Measurements from ENCODE around the gene TBL1X. TPM values are rescaled to one million over a fixed set of nuclear protein-coding genes. Genes with fewer than 3 reads are reported as not detected.
A peak's percentile ranks its signal among the peaks of the same experiment; 100 is the strongest.

The TBL1X gene
- total RNA-seq, 1 donor from 2014 or later: 26.4 TPM

- Mint-ChIP-seq H3K4me3 (ENCODE audit: unreplicated experiment) (no peak overlapping the region), H3K36me3 (ENCODE audit: low read depth, unreplicated experiment) (peaks cover 10% of the 10 kb centered on the region), H3K4me1 (ENCODE audit: low read depth, unreplicated experiment) (peaks cover 6% of the 10 kb centered on the region), H3K27ac (ENCODE audit: unreplicated experiment) (no peak overlapping the region), H3K27me3 (ENCODE audit: low read depth, unreplicated experiment) (no peaks in the 10 kb centered on the region), H3K9me3 (ENCODE audit: unreplicated experiment) (no peaks in the 10 kb centered on the region)
- Histone ChIP-seq H2AFZ (ENCODE audit: low read depth, low read length) (no peak overlapping the region), H3K4me3 (ENCODE audit: insufficient read depth, low read depth, low read length) (no peak overlapping the region), H3K9me3 (ENCODE audit: insufficient read depth, low read depth, low read length) (no peaks in the 10 kb centered on the region), H3K4me1 (ENCODE audit: insufficient read depth, low read length) (no peaks in the 10 kb centered on the region), H3K9ac (ENCODE audit: low read length) (no peak overlapping the region), H3K27ac (ENCODE audit: low read depth, low read length) (no peak overlapping the region), H3K36me3 (ENCODE audit: insufficient read depth, low read length) (no peaks in the 10 kb centered on the region), H3K4me2 (ENCODE audit: low read length) (no peak overlapping the region), H3K27me3 (ENCODE audit: insufficient read depth, low read length) (no peaks in the 10 kb centered on the region), H4K20me1 (ENCODE audit: insufficient read depth, low read length) (peaks cover 13% of the 10 kb centered on the region), H3K79me2 (ENCODE audit: insufficient read depth, low read length) (no peaks in the 10 kb centered on the region)
- DNase-seq (ENCODE audit: low read depth): no peak
- FAIRE-seq: no peak
- no peak for TF ChIP-seq EZH2 (IDR thresholded peaks at IDR 0.05; ENCODE audit: insufficient read depth, low read length)
- no peak for TF ChIP-seq CTCF (IDR thresholded peaks at IDR 0.05; ENCODE audit: insufficient read depth, low read depth, low read length)
Observed at GRCh38 chrX:9515489-9515888, 50.6 kb downstream of the TBL1X start.

GRCh38 chrX:9515973-9516538 is 51.2 kb downstream of the TBL1X start:
- H3K27ac Mint-ChIP-seq (ENCODE audit: unreplicated experiment): no peak overlapping the region
- Histone ChIP-seq H3K27ac (ENCODE audit: low read depth, low read length) (no peak overlapping the region), H4K20me1 (ENCODE audit: insufficient read depth, low read length) (peaks cover 13% of the 10 kb centered on the region), H3K4me3 (ENCODE audit: insufficient read depth, low read depth, low read length) (no peak overlapping the region), H3K4me1 (ENCODE audit: insufficient read depth, low read length) (no peaks in the 10 kb centered on the region), H3K4me2 (ENCODE audit: low read length) (no peak overlapping the region), H3K79me2 (ENCODE audit: insufficient read depth, low read length) (no peaks in the 10 kb centered on the region), H3K36me3 (ENCODE audit: insufficient read depth, low read length) (no peaks in the 10 kb centered on the region), H3K9me3 (ENCODE audit: insufficient read depth, low read depth, low read length) (no peaks in the 10 kb centered on the region), H3K9ac (ENCODE audit: low read length) (no peak overlapping the region), H3K27me3 (ENCODE audit: insufficient read depth, low read length) (no peaks in the 10 kb centered on the region), H2AFZ (ENCODE audit: low read depth, low read length) (no peak overlapping the region)
- peaks cover 9% of the 10 kb centered on the region for H3K4me1 Mint-ChIP-seq (ENCODE audit: low read depth, unreplicated experiment)
- no peak overlapping the region for H3K4me3 Mint-ChIP-seq (ENCODE audit: unreplicated experiment)
- DNase-seq (ENCODE audit: low read depth) (no peak), FAIRE-seq (no peak)
- TF ChIP-seq CTCF (IDR thresholded peaks at IDR 0.05; ENCODE audit: insufficient read depth, low read depth, low read length): no peak
- no peak for TF ChIP-seq EZH2 (IDR thresholded peaks at IDR 0.05; ENCODE audit: insufficient read depth, low read length)
- H3K9me3 Mint-ChIP-seq (ENCODE audit: unreplicated experiment): no peaks in the 10 kb centered on the region
- no peaks in the 10 kb centered on the region for H3K27me3 Mint-ChIP-seq (ENCODE audit: low read depth, unreplicated experiment)
- peaks cover 8% of the 10 kb centered on the region for H3K36me3 Mint-ChIP-seq (ENCODE audit: low read depth, unreplicated experiment)

GRCh38 chrX:9516635-9517034 is 51.8 kb downstream of the TBL1X start:
- H3K27me3 ChIP-seq (ENCODE audit: insufficient read depth, low read length): no peaks in the 10 kb centered on the region
- H3K4me3 Mint-ChIP-seq (ENCODE audit: unreplicated experiment): no peak overlapping the region
- peak; percentile 76 for FAIRE-seq
- no peak overlapping the region for H3K4me3 ChIP-seq (ENCODE audit: insufficient read depth, low read depth, low read length)
- no peak overlapping the region for H3K9ac ChIP-seq (ENCODE audit: low read length)
- H2AFZ ChIP-seq (ENCODE audit: low read depth, low read length): no peak overlapping the region
- no peaks in the 10 kb centered on the region for H3K27me3 Mint-ChIP-seq (ENCODE audit: low read depth, unreplicated experiment)
- H3K27ac Mint-ChIP-seq (ENCODE audit: unreplicated experiment): no peak overlapping the region
- peaks cover 13% of the 10 kb centered on the region for H4K20me1 ChIP-seq (ENCODE audit: insufficient read depth, low read length)
- H3K79me2 ChIP-seq (ENCODE audit: insufficient read depth, low read length): no peaks in the 10 kb centered on the region
- no peaks in the 10 kb centered on the region for H3K9me3 ChIP-seq (ENCODE audit: insufficient read depth, low read depth, low read length)
- no peak overlapping the region for H3K4me2 ChIP-seq (ENCODE audit: low read length)
- H3K4me1 Mint-ChIP-seq (ENCODE audit: low read depth, unreplicated experiment): peaks cover 10% of the 10 kb centered on the region
- H3K36me3 ChIP-seq (ENCODE audit: insufficient read depth, low read length): no peaks in the 10 kb centered on the region
- DNase-seq (ENCODE audit: low read depth): no peak
- no peaks in the 10 kb centered on the region for H3K4me1 ChIP-seq (ENCODE audit: insufficient read depth, low read length)
- TF ChIP-seq EZH2 (IDR thresholded peaks at IDR 0.05; ENCODE audit: insufficient read depth, low read length) (no peak), CTCF (IDR thresholded peaks at IDR 0.05; ENCODE audit: insufficient read depth, low read depth, low read length) (no peak)
- no peak overlapping the region for H3K27ac ChIP-seq (ENCODE audit: low read depth, low read length)
- peaks cover 8% of the 10 kb centered on the region for H3K36me3 Mint-ChIP-seq (ENCODE audit: low read depth, unreplicated experiment)
- no peaks in the 10 kb centered on the region for H3K9me3 Mint-ChIP-seq (ENCODE audit: unreplicated experiment)

Data from astrocyte (in vitro differentiated cells and primary cell).